Measurements from ENCODE around the gene DAGLB.

Gene DAGLB

GRCh38 chr7:6392712-6393666, 54.8 kb downstream of the DAGLB start:
- H3K4me3 ChIP-seq (ENCODE audit: control insufficient read depth, low read depth, low read length): no peak overlapping the region
- no peak for DNase-seq (ENCODE audit: low read depth)
- no peak for TF ChIP-seq CTCF (IDR thresholded peaks at IDR 0.05; ENCODE audit: control insufficient read depth, insufficient read depth, low read depth, low read length, missing control alignments)

DNA sequence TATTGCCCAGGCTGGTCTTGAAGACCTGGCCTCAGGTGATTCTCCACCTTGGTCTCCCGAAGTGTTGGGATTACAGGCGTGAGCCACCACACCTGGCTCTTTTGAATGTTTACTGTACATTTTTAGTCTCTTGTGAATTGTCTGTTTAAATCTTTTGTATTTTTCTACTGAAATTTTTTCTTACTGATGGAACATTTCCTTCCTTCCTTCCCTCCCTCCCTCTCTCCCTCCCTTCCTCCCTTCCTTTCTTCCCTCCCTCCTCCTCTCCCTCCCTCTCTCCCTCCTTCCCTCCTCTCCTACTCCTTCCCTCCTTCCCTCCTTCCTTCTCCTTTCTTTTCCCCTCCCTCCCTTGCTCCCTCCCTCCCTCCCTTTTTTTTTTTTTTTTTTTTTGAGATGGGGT, 58.0 kb downstream of the DAGLB start:
- TF ChIP-seq CTCF (IDR thresholded peaks at IDR 0.05; ENCODE audit: control insufficient read depth, insufficient read depth, low read depth, low read length, missing control alignments): no peak
- no peak for DNase-seq (ENCODE audit: low read depth)
- H3K4me3 ChIP-seq (ENCODE audit: control insufficient read depth, low read depth, low read length): no peak overlapping the region

- no peak for TF ChIP-seq CTCF (IDR thresholded peaks at IDR 0.05; ENCODE audit: control insufficient read depth, insufficient read depth, low read depth, low read length, missing control alignments)
- H3K4me3 ChIP-seq (ENCODE audit: control insufficient read depth, low read depth, low read length): no peak overlapping the region
- no peak for DNase-seq (ENCODE audit: low read depth)
Observed at GRCh38 chr7:6387734-6388294, 59.9 kb downstream of the DAGLB start.

DNA sequence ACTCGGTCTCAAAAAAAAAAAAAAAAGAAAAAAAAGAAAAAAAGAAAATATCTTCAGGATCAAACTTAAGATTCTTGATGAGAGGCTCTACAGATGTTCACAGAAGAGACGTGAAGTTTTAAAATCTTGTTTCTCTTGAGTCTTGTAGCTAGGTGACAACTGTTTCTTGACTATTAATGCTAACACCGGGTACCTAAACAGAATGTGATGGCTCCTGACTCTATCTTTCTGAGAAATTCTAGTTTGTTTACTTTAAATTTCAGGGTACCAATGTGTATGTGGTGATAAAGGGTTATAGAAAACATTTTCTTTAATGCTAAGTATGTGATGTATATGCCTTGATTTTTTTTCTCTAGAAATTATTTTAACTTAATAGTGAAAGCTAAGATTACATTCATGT, 61.0 kb downstream of the DAGLB start:
- DNase-seq (ENCODE audit: low read depth): no peak
- no peak overlapping the region for H3K4me3 ChIP-seq (ENCODE audit: control insufficient read depth, low read depth, low read length)
- TF ChIP-seq CTCF (IDR thresholded peaks at IDR 0.05; ENCODE audit: control insufficient read depth, insufficient read depth, low read depth, low read length, missing control alignments): no peak

DNA sequence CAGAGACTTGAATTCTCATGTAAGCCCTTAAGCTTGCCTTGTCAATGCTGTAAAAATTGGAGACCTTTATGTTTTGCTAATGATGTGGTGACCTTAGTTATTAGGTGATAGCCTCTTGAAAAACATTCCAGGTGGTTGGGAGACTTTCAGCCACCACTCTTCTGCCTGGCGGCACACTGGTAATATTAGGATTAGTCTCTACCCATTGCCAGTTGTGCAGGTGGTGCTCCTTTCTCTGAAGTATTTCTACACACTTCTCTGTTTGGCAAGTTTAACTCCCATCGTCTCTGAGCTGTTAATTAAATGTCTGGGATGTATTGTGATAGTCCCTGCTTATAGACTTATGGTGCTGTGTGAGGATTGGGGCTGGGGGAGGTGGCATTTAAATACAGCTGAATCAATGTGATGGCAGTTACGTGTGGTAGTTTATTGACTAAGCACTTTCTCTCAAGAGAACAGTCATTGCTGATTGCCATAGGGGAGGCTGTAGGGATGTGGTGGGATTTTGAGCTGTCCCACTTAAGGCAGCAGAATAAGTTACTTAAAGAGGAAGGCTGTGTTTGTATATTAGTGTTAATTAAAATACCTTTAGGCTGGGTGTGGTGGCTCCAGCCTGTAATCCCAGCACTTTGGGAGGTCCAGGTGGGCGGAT, 61.7 kb downstream of the DAGLB start:
- TF ChIP-seq CTCF (IDR thresholded peaks at IDR 0.05; ENCODE audit: control insufficient read depth, insufficient read depth, low read depth, low read length, missing control alignments): no peak
- H3K4me3 ChIP-seq (ENCODE audit: control insufficient read depth, low read depth, low read length): no peak overlapping the region
- DNase-seq (ENCODE audit: low read depth): no peak

- TF ChIP-seq CTCF (IDR thresholded peaks at IDR 0.05; ENCODE audit: control insufficient read depth, insufficient read depth, low read depth, low read length, missing control alignments): no peak
- H3K4me3 ChIP-seq (ENCODE audit: control insufficient read depth, low read depth, low read length): no peak overlapping the region
- peak; percentile 81 for DNase-seq (ENCODE audit: low read depth)
Observed at GRCh38 chr7:6385110-6385781, 62.5 kb downstream of the DAGLB start.

All from AG09309 (cell line).